ENCODE data around the gene IL1R1.
"Not testable (repeated sequence)": the region's sequence is repeated elsewhere in the genome, so short reads cannot be mapped to it uniquely, and the experiment has no call there.

IL1R1 gene

GRCh38 chr2:102110596-102111334 is 31.8 kb upstream of the IL1R1 start:
- no peak for DNase-seq (ENCODE audit: low spot score)

- no peak for DNase-seq (ENCODE audit: low spot score)
Observed at GRCh38 chr2:102111823-102112222, 30.7 kb upstream of the IL1R1 start.

GRCh38 chr2:102112271-102112670 is 30.3 kb upstream of the IL1R1 start:
- DNase-seq (ENCODE audit: low spot score), result no peak

DNA sequence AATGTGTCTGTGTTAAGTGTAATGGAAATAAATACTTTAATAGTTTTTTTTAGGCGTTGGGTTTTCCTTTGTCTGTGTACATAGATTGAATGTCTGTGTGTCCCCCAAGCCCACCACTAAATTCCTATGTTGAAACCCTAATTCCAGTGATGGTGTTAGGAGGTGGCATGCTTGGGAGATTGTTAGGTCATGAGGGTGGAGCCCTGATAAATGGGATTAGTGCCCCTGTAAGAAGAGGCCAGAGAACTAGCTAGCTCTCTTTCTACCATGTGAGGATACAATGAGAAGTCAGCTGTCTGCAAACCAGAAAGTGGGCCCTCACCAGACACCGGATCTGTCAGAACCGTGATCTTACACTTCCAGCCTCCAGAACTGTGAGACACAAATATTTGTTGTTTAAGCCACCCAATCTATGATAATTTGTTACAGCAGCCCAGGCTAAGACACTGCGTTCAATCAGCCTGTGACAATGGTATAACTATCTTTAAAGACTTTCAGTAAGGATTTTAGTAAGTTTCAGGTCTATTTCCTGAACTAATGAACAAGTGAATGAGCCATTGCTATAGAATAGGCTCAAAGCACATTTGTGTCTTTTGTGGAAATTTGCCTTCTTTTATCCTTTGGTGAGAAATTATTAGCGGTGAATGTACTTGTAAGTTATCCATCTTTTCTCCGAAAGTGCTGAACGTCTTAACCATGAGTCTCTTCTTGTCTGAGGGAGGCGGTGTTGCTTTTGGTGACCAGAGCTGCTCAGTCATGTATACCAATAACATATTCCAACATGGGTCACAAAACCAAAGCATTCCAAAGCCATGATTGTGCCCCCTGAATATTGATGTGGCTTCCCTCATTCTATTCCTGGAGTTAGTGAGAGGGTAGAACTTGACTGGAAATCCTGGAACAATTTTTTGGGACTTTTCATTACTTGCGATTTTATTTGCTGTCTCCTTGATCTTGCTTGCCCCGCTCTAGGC is 29.6 kb upstream of the IL1R1 start:
- no peak for DNase-seq (ENCODE audit: low spot score)

DNA sequence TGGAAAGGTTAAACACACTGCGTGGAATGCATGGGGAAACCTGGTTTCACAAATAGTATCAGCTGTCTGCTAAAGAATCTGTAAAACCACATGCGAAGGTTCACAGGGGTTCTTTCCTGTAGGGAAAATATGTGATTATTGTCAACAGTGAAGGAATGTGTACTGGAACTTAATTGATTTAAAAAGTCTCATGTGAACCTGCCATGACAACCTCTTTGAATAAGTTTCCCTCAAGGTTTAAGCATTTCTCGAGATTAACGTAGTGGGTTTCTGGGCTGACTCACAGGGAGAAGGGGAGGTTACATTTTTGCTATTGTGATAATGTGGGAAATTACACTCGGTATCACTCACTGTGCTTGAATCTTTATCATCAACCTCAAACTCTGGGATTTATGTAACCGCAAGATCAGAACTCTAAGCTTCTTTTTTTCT is 28.2 kb upstream of the IL1R1 start:
- DNase-seq (ENCODE audit: low spot score), result no peak

GRCh38 chr2:102114851-102115497 is 27.6 kb upstream of the IL1R1 start:
- no peak for DNase-seq (ENCODE audit: low spot score)

- no peak for DNase-seq (ENCODE audit: low spot score)
Observed at GRCh38 chr2:102116630-102117471, 25.7 kb upstream of the IL1R1 start.

GRCh38 chr2:102117472-102117858 is 25.1 kb upstream of the IL1R1 start:
- DNase-seq (ENCODE audit: low spot score), result no peak

DNA sequence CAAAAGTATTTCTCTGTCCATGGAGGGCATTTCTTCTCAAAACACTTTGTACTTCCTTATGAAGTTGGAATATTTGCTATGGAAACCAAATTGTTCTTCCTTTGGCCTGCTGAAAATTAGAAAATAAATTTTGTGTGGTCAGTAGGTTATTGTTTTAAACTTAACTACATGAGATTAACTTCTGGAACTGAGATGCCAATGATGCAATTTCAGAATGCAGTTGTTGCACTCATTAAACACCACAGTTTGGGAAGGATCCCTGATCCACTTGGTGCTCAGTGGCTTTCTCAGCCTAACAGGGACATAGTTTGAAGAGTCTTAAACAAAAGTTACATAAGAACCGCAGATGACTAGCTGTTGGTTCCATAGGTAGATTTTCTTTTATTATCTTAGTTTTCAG is 23.3 kb upstream of the IL1R1 start:
- no peak for DNase-seq (ENCODE audit: low spot score)

GRCh38 chr2:102120261-102120660 is 22.3 kb upstream of the IL1R1 start:
- DNase-seq (ENCODE audit: low spot score), result no peak

GRCh38 chr2:102120701-102121159 is 21.8 kb upstream of the IL1R1 start:
- DNase-seq (ENCODE audit: low spot score), result no peak

GRCh38 chr2:102122115-102122514 is 20.4 kb upstream of the IL1R1 start:
- DNase-seq (ENCODE audit: low spot score), result no peak

GRCh38 chr2:102122909-102123308 is 19.6 kb upstream of the IL1R1 start:
- DNase-seq (ENCODE audit: low spot score), result no peak

DNA sequence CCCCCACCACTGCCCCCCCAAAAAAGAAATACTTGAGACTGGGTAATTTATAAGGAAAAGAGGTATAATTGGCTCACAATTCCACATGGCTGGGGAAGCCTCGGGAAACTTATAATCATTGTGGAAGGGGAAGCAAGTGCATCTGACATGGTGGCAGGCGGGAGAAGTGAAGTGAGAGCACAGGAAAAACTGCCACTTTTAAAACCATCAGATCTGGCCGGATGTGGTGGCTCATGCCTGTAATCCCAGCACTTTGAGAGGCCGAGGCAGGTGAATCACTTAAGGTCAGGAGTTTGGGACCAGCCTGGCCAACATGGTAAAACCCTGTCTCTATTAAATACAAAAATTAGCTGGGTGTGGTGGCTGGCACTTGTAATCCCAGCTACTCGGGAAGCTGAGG is 18.1 kb upstream of the IL1R1 start:
- not testable (repeated sequence) for DNase-seq (ENCODE audit: low spot score)

DNA sequence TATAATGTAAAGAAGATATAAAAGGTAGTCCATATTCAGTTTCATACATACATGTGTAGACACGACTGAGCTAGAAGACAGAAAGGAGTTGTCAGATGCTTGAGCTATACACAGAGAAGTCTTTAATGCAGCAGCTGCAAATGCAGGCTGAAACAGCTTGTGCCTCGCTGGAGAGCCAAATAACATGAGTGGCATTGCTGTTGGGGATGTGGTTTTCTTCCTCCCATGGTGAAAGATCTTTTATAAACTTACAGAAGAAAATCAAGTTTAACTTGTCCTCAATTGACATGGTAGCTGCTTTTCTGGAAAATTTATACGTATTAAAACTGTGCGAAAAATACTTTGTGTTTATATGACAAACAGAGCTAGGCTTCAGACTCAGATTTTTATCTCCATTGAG is 16.4 kb upstream of the IL1R1 start:
- DNase-seq (ENCODE audit: low spot score), result no peak

- no peak for DNase-seq (ENCODE audit: low spot score)
Observed at GRCh38 chr2:102126660-102127059, 15.9 kb upstream of the IL1R1 start.

- DNase-seq (ENCODE audit: low spot score), result no peak
Observed at GRCh38 chr2:102129082-102129481, 13.5 kb upstream of the IL1R1 start.

GRCh38 chr2:102129951-102130646 is 12.4 kb upstream of the IL1R1 start:
- no peak for DNase-seq (ENCODE audit: low spot score)

GRCh38 chr2:102130647-102130991 is 11.9 kb upstream of the IL1R1 start:
- DNase-seq (ENCODE audit: low spot score), result no peak

DNA sequence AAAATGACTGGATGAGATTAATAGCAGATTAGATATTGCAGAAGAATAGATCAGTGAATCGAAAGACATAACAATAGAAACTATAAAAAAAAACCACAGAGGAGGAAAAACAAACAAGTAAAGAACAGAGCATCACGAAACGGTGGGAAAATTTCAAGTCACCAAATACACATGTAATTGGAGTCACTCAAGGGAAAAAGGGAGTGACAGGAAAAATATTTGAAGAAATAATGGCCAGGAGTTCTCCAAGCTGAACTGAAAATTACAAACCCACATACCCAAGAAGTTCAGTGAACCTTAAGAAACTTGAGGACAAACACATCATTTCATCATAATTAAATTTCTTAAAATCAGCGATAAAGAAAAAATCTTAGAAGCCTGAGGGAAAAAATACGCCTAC is 11.0 kb upstream of the IL1R1 start:
- no peak for DNase-seq (ENCODE audit: low spot score)

GRCh38 chr2:102137138-102137537 is 5.4 kb upstream of the IL1R1 start:
- no peak for DNase-seq (ENCODE audit: low spot score)
